ENCODE data around the gene MXI1. TPM values are rescaled to one million over a fixed set of nuclear protein-coding genes. Genes with fewer than 3 reads are reported as not detected.

Gene MXI1
- total RNA-seq, 1 experiment from 2014 or later, result 25.8 TPM

DNA sequence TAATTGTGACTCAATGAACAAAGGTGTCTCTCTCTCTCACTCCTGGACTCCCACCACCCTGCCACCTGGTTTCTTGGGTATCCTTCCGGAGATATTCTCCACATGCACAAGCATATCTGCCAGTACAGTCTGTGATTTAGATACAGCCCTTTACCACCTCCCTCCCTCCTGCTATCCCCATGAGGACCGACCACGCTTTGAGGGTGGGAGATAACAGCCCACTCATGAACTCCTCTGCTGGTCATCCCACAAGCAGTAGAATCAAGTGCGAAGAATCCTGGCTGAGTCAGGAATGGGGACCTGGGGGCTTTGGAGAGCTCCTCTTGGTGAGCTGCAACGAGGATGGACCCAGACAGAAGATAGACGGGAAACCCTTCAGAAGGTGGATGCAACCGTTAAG is 28.2 kb upstream of the MXI1 start:
- ChIA-PET CTCF (no interaction called here), POLR2A (ENCODE audit: unreplicated experiment) (no interaction called here)
- no peak overlapping the region for H3K4me2 ChIP-seq
- DNase-seq, result no peak
- H3F3A ChIP-seq (ENCODE audit: insufficient read depth, low read depth), result no peaks in the 10 kb centered on the region
- no peaks in the 10 kb centered on the region for H3K36me3 ChIP-seq (ENCODE audit: low read depth)
- no peaks in the 10 kb centered on the region for H3K4me1 ChIP-seq (replicated peaks; ENCODE audit: insufficient read depth)
- no TSS peak for BruUV-seq (replicated peaks)
- H3K4me3 ChIP-seq, result no peak overlapping the region
- no peaks in the 10 kb centered on the region for H3K27me3 ChIP-seq (ENCODE audit: insufficient read depth, low read depth)
- H2AFZ ChIP-seq, result no peak overlapping the region
- H3K9me2 ChIP-seq (ENCODE audit: insufficient read depth), result no peaks in the 10 kb centered on the region
- no peaks in the 10 kb centered on the region for H3K9me3 ChIP-seq (ENCODE audit: insufficient read depth, low read depth)
- H3K79me2 ChIP-seq (ENCODE audit: low read depth), result no peaks in the 10 kb centered on the region
- TF ChIP-seq EZH2 (IDR thresholded peaks at IDR 0.05; ENCODE audit: low read depth), result no peak
- TF ChIP-seq, protein P1, sequence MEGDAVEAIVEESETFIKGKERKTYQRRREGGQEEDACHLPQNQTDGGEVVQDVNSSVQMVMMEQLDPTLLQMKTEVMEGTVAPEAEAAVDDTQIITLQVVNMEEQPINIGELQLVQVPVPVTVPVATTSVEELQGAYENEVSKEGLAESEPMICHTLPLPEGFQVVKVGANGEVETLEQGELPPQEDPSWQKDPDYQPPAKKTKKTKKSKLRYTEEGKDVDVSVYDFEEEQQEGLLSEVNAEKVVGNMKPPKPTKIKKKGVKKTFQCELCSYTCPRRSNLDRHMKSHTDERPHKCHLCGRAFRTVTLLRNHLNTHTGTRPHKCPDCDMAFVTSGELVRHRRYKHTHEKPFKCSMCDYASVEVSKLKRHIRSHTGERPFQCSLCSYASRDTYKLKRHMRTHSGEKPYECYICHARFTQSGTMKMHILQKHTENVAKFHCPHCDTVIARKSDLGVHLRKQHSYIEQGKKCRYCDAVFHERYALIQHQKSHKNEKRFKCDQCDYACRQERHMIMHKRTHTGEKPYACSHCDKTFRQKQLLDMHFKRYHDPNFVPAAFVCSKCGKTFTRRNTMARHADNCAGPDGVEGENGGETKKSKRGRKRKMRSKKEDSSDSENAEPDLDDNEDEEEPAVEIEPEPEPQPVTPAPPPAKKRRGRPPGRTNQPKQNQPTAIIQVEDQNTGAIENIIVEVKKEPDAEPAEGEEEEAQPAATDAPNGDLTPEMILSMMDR (conservative IDR thresholded peaks at IDR 0.05), result no peak
- intact Hi-C loops (cut with micrococcal nuclease; ENCODE audit: unreplicated experiment), result no loop called here
- no peaks in the 10 kb centered on the region for H4K20me1 ChIP-seq (ENCODE audit: insufficient read depth)
- H3K27ac ChIP-seq, result no peak overlapping the region

DNA sequence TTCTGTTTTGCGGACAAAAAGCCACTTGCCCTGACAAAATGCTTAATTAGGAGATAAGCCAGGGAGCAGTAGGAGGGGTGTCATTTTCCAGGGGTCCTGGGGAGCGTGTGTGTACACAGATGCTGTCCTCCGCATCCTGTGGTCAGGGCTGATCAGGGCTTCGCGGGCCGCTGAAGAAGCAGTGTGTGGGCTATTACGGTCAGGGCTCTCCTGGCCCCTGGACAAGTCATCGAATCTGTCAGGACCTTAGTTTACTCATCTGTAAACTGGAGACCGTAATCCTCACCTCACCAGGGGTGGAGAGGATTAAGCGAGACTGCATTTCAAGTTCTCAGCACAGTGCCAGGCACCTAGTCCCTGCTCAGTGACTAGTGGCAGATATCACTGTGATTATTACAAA is 26.0 kb upstream of the MXI1 start:
- ChIA-PET CTCF (no interaction called here), POLR2A (ENCODE audit: unreplicated experiment) (no interaction called here)
- intact Hi-C loops (cut with micrococcal nuclease; ENCODE audit: unreplicated experiment), result no loop called here
- H3K4me3 ChIP-seq, result no peak overlapping the region
- no peaks in the 10 kb centered on the region for H3K36me3 ChIP-seq (ENCODE audit: low read depth)
- no peaks in the 10 kb centered on the region for H3K4me1 ChIP-seq (replicated peaks; ENCODE audit: insufficient read depth)
- no peak for DNase-seq
- H3K79me2 ChIP-seq (ENCODE audit: low read depth), result no peaks in the 10 kb centered on the region
- BruUV-seq (replicated peaks), result no TSS peak
- H3K9me2 ChIP-seq (ENCODE audit: insufficient read depth), result no peaks in the 10 kb centered on the region
- no peak overlapping the region for H2AFZ ChIP-seq
- no peaks in the 10 kb centered on the region for H3K27me3 ChIP-seq (ENCODE audit: insufficient read depth, low read depth)
- TF ChIP-seq, protein P1 (conservative IDR thresholded peaks at IDR 0.05), result no peak
- no peaks in the 10 kb centered on the region for H3K9me3 ChIP-seq (ENCODE audit: insufficient read depth, low read depth)
- no peak overlapping the region for H3K4me2 ChIP-seq
- no peaks in the 10 kb centered on the region for H3F3A ChIP-seq (ENCODE audit: insufficient read depth, low read depth)
- H4K20me1 ChIP-seq (ENCODE audit: insufficient read depth), result no peaks in the 10 kb centered on the region
- H3K27ac ChIP-seq, result no peak overlapping the region

DNA sequence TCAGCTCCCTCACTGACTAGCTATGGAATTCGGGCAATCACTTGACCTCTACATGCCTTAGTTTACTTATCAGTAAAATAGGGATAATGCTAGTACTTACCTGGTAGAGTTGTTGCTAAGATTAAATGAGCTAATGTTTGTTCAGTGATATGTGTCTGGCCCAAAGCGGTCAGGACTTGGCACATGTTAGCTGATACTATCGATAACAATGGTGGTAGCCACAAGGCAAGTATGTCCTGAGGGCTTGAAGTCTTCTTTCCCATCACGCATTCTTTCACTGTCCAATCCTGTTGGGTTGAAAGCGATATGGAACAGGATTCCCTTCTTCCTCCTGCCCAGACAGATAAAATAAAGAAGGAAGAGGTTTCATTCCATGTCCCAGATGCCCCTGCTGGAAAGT is 25.5 kb upstream of the MXI1 start:
- Histone ChIP-seq H3K27me3 (ENCODE audit: insufficient read depth, low read depth) (no peaks in the 10 kb centered on the region), H3K79me2 (ENCODE audit: low read depth) (no peaks in the 10 kb centered on the region), H3K36me3 (ENCODE audit: low read depth) (no peaks in the 10 kb centered on the region), H4K20me1 (ENCODE audit: insufficient read depth) (no peaks in the 10 kb centered on the region), H3F3A (ENCODE audit: insufficient read depth, low read depth) (no peaks in the 10 kb centered on the region), H3K9me2 (ENCODE audit: insufficient read depth) (no peaks in the 10 kb centered on the region), H3K4me1 (replicated peaks; ENCODE audit: insufficient read depth) (no peaks in the 10 kb centered on the region), H3K27ac (no peak overlapping the region), H2AFZ (no peak overlapping the region), H3K4me2 (no peak overlapping the region), H3K9me3 (ENCODE audit: insufficient read depth, low read depth) (no peaks in the 10 kb centered on the region), H3K4me3 (no peak overlapping the region)
- DNase-seq, result no peak
- TF ChIP-seq EZH2 (IDR thresholded peaks at IDR 0.05; ENCODE audit: low read depth), result no peak
- TF ChIP-seq, protein P1 (conservative IDR thresholded peaks at IDR 0.05), result no peak
- intact Hi-C loops (cut with micrococcal nuclease; ENCODE audit: unreplicated experiment), result no loop called here
- ChIA-PET CTCF (no interaction called here), POLR2A (ENCODE audit: unreplicated experiment) (no interaction called here)
- BruUV-seq (replicated peaks), result no TSS peak

Measured in PC-9 (cell line).